GM21528 (cell line): Measurements from ENCODE around the gene TBC1D2B.

ENCODE experiments used
- ATAC-seq: cut with Tn5 transposase; IDR thresholded peaks from one replicate; pipeline ENCODE4 v1.9.1; 2021; ENCODE audit warnings: mild to moderate bottlenecking, moderate library complexity; ENCODE audit not compliant: unreplicated experiment, low FRiP score

Gene TBC1D2B

GRCh38 chr15:78098131-78098755 is 20.7 kb upstream of the TBC1D2B start:
- ATAC-seq: no peak

GRCh38 chr15:78097667-78098066 is 20.2 kb upstream of the TBC1D2B start:
- no peak for ATAC-seq

GRCh38 chr15:78093242-78094020 is 15.9 kb upstream of the TBC1D2B start:
- no peak for ATAC-seq

- ATAC-seq: no peak
Measured at GRCh38 chr15:78092261-78093041, 14.9 kb upstream of the TBC1D2B start, which contains the start of gene SH2D7. Gene SH2D7 (plus strand): TSS chr15:78092561. CDS start chr15:78092585, 24 bp downstream.

GRCh38 chr15:78090422-78091063 is 13.0 kb upstream of the TBC1D2B start:
- no peak for ATAC-seq

GRCh38 chr15:78088773-78089080 is 11.2 kb upstream of the TBC1D2B start:
- no peak for ATAC-seq

- ATAC-seq: no peak
Measured at GRCh38 chr15:78087951-78088772, 10.7 kb upstream of the TBC1D2B start.

GRCh38 chr15:78085928-78086327 is 8.4 kb upstream of the TBC1D2B start:
- ATAC-seq: no peak

- ATAC-seq: no peak
Measured at GRCh38 chr15:78084449-78084750, 6.9 kb upstream of the TBC1D2B start.

- ATAC-seq: no peak
Measured at GRCh38 chr15:78083687-78084448, 6.4 kb upstream of the TBC1D2B start.

- no peak for ATAC-seq
Measured at GRCh38 chr15:78083186-78083585, 5.7 kb upstream of the TBC1D2B start.

GRCh38 chr15:78082743-78083110 is 5.2 kb upstream of the TBC1D2B start:
- ATAC-seq: no peak

GRCh38 chr15:78082106-78082742 is 4.7 kb upstream of the TBC1D2B start:
- ATAC-seq: no peak

- no peak for ATAC-seq
Measured at GRCh38 chr15:78080088-78080460, 2.6 kb upstream of the TBC1D2B start.

- ATAC-seq: no peak
Measured at GRCh38 chr15:78079298-78080087, 2.0 kb upstream of the TBC1D2B start.

- ATAC-seq: no peak
Measured at GRCh38 chr15:78077871-78078210, 330 bp upstream of the TBC1D2B start.

GRCh38 chr15:78076231-78077052 is 1.1 kb downstream of the TBC1D2B start:
- peak; percentile 15 for ATAC-seq
